ENCODE results near the gene CHMP5.

CHMP5 gene

GRCh38 chr9:33236571-33236970 lies 28.3 kb upstream of the CHMP5 start:
- no peak overlapping the region for H3K4me3 ChIP-seq (ENCODE audit: low read depth, low read length)
- TF ChIP-seq POLR2A (IDR thresholded peaks at IDR 0.05; ENCODE audit: extremely low read depth, insufficient read length) (no peak), CTCF (IDR thresholded peaks at IDR 0.05; ENCODE audit: low read depth, low read length) (no peak), MYC (IDR thresholded peaks at IDR 0.05; ENCODE audit: low read depth, low read length) (no peak)
- TF ChIP-seq, protein P1, sequence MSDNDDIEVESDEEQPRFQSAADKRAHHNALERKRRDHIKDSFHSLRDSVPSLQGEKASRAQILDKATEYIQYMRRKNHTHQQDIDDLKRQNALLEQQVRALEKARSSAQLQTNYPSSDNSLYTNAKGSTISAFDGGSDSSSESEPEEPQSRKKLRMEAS (IDR thresholded peaks at IDR 0.05; ENCODE audit: low read depth, low read length), result no peak
- DNase-seq (ENCODE audit: low read depth), result no peak

GRCh38 chr9:33239921-33240320 lies 24.9 kb upstream of the CHMP5 start, which contains the start of gene SPINK4:
Gene SPINK4, plus strand, starts transcription at chr9:33240167. Its CDS starts 42 bp downstream, at chr9:33240209.
- H3K4me3 ChIP-seq (ENCODE audit: low read depth, low read length), result no peak within 1 kb of the TSS
- no peak for TF ChIP-seq CTCF (IDR thresholded peaks at IDR 0.05; ENCODE audit: low read depth, low read length)
- TF ChIP-seq, protein P1 (IDR thresholded peaks at IDR 0.05; ENCODE audit: low read depth, low read length), result no peak
- DNase-seq (ENCODE audit: low read depth), result no peak

- no peak for DNase-seq (ENCODE audit: low read depth)
- TF ChIP-seq CTCF (IDR thresholded peaks at IDR 0.05; ENCODE audit: low read depth, low read length) (no peak), MYC (IDR thresholded peaks at IDR 0.05; ENCODE audit: low read depth, low read length) (no peak)
- TF ChIP-seq, protein P1 (IDR thresholded peaks at IDR 0.05; ENCODE audit: low read depth, low read length), result no peak
- H3K4me3 ChIP-seq (ENCODE audit: low read depth, low read length), result no peak overlapping the region
Measured at GRCh38 chr9:33241298-33241697, 23.6 kb upstream of the CHMP5 start.

- no peak for TF ChIP-seq CTCF (IDR thresholded peaks at IDR 0.05; ENCODE audit: low read depth, low read length)
- TF ChIP-seq, protein P1 (IDR thresholded peaks at IDR 0.05; ENCODE audit: low read depth, low read length), result no peak
- no peak for TF ChIP-seq POLR2A (IDR thresholded peaks at IDR 0.05; ENCODE audit: extremely low read depth, insufficient read length)
- TF ChIP-seq MYC (IDR thresholded peaks at IDR 0.05; ENCODE audit: low read depth, low read length), result no peak
- DNase-seq (ENCODE audit: low read depth), result no peak
- no peak overlapping the region for H3K4me3 ChIP-seq (ENCODE audit: low read depth, low read length)
Measured at GRCh38 chr9:33242609-33243134, 22.2 kb upstream of the CHMP5 start.

- peak; percentile 67 for DNase-seq (ENCODE audit: low read depth)
- TF ChIP-seq POLR2A (IDR thresholded peaks at IDR 0.05; ENCODE audit: extremely low read depth, insufficient read length), result no peak
- TF ChIP-seq CTCF (IDR thresholded peaks at IDR 0.05; ENCODE audit: low read depth, low read length), result no peak
- TF ChIP-seq, protein P1 (IDR thresholded peaks at IDR 0.05; ENCODE audit: low read depth, low read length), result no peak
- TF ChIP-seq MYC (IDR thresholded peaks at IDR 0.05; ENCODE audit: low read depth, low read length), result no peak
- H3K4me3 ChIP-seq (ENCODE audit: low read depth, low read length), result no peak overlapping the region
Measured at GRCh38 chr9:33244137-33244784, 20.6 kb upstream of the CHMP5 start.

Measured in NB4 (cell line).